NCI-H2107 (cell line): ENCODE results near the gene BMP8A.
"Not testable (repeated sequence)": the region's sequence is repeated elsewhere in the genome, so short reads cannot be mapped to it uniquely, and the experiment has no call there.

Experiments
- DNase-seq: peaks from one replicate; lab custom pipeline; 2025; lab: John Stamatoyannopoulos, UW

Gene BMP8A

DNA sequence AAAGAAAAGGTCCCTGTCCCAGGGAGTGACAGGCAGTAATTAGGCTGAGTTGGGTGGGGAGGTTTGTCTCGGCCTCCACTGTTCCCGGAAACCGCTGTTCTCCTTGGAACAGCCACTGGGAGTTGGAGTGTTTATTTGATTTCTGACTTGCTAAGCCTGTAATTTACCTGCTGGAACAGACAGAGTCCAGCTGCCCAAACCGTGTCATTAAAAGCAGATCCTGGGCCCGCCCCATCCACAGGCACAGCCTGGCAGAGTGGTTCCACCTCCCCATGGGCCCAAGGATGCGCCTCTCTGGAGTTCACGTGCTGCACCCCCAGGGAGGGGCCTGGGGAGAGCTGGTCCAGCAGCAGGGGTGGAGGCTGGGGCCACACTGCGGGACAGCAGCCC lies 35.7 kb downstream of the BMP8A start:
- not testable (repeated sequence) for DNase-seq

DNA sequence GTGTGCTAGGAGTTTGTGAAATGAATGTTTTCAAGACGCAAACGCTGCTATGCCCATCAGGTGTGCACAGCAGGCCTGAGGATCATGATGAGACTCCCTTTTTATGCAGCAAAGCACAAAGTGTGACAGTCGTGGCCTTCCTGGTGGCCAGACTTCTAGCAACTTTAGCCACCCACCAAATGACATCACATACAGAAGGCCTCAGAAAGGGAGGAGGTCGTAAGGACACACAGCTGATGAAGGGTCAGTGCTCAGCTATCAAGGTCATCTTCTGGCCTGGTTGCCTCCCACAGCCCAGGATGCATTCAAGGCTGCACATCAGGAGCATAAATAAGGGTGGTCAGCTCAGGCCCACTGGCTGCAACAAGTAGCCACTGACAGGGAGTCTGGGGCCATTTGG lies 36.6 kb downstream of the BMP8A start:
- DNase-seq: no peak

DNA sequence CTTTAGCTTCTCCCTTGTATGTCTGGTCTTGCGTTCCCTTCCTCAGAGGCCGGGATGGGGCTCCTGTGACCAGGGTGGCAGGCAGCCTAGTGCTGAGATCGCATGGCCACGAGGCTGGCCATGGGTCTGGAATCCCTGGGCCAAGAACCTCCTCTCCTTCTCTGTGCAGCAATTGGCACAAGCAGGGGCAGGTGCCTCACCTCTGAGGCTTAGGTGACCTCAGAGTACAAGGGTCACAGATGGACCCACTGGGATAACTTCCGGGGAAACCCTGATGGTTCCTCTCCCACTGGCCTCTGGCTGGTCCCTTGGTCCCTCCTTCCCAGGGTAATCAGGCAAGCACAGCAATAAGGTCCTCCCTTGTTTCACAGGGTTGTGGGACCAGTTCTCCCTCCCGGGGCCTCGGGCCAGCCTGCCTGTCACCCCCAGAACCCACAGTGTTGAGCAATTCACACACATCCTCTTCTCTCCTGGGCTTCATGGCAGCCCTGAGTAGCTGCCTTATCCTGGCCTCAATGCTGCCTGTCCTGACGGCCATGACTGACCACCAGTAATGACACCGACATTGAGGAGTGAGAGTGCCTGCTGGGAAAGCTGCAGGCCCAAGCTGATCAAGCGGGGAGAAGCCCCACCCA lies 38.6 kb downstream of the BMP8A start:
- DNase-seq: no peak

GRCh38 chr1:39531526-39531925 lies 40.1 kb downstream of the BMP8A start:
- DNase-seq: no peak

GRCh38 chr1:39533442-39533841 lies 42.0 kb downstream of the BMP8A start:
- DNase-seq: no peak

GRCh38 chr1:39538531-39539251 lies 47.3 kb downstream of the BMP8A start:
- no peak for DNase-seq

GRCh38 chr1:39539252-39539790 lies 47.9 kb downstream of the BMP8A start:
- peak; percentile 100 for DNase-seq

DNA sequence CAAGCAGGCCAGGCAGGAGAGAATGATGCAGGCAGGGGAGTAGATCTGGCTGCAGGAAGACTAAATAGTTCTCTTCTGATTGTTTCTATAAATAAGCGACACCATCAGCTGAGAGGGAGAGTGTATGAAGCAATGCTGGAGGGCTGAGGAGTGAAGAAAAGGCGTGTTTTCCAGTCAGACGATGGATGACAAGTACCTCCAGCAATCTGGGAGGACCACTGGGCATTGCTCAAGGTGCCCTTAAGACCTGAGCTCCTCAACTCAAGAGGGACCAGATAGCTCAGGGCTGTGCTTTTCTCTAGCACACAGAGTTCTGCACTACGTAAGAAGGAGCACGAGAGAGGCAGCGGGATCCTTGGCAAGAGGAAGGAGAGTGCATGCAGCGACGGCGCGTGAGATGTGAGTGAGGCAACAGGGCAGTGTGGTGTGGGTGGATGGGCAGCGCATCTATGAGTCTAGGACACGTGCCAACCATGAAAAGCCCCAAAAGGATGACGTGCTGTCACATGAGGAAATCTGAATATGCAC lies 49.1 kb downstream of the BMP8A start:
- DNase-seq: peak; percentile 95

DNA sequence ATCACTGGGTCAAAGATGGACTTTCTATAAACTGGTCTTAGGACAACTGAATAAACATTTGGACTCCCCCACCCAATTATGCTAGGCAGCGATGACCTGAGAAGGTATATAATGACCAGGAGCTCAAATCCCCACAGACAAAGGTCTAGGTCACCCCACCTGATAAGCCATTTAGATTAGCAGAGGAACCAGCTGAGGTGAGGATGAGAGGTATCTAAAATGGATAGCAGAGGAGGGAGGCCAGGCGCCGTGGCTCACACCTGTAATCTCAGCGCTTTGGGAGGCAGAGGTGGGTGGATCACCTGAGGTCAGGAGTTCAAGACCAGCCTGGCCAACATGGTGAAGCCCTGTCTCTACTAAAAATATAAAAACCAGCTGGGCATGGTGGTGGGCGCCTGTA lies 51.5 kb downstream of the BMP8A start:
- DNase-seq: no peak

DNA sequence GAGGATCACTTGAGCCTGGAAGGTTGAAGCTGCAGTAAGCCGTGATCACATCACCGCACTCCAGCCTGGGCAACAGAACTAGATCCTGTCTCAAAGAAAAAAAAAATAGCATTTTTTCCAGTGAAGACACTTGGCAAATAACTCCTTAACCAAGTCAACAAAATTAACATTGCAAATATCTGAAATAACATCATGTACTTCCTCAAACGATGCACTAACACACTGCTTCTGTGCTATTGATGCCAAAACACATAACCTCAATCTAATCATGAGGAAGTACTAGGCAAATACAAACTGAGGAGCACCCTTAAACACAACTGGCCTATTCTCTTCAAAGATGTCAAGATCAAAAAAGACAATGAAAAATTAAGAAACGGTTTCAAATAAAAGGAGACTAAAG lies 52.9 kb downstream of the BMP8A start:
- no peak for DNase-seq

- no peak for DNase-seq
Observed at GRCh38 chr1:39545531-39545930, 54.1 kb downstream of the BMP8A start.

GRCh38 chr1:39554277-39554676 lies 62.8 kb downstream of the BMP8A start:
- DNase-seq: no peak

- no peak for DNase-seq
Observed at GRCh38 chr1:39561279-39561678, 69.8 kb downstream of the BMP8A start.

DNA sequence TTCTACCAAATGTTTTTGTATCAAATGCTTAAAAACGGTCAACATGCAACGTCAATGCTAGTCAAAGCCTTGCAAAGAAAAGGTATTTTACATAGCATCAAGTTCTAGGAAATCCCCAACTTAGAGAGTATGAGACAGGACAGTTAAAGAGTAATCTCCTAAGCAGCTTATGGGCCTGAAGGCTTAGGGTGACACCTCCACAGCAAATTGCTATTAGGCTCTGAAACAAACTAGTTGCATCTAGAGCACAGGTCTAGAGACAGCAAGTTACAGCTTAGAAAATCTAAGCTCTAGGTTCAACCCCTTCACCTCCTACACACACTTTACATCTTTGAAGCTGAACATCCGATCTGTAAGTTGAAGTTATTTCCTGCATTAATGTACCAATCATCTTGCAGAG lies 71.5 kb downstream of the BMP8A start:
- DNase-seq: no peak

GRCh38 chr1:39563669-39564068 lies 72.2 kb downstream of the BMP8A start:
- no peak for DNase-seq

GRCh38 chr1:39564340-39564739 lies 72.9 kb downstream of the BMP8A start:
- no peak for DNase-seq

DNA sequence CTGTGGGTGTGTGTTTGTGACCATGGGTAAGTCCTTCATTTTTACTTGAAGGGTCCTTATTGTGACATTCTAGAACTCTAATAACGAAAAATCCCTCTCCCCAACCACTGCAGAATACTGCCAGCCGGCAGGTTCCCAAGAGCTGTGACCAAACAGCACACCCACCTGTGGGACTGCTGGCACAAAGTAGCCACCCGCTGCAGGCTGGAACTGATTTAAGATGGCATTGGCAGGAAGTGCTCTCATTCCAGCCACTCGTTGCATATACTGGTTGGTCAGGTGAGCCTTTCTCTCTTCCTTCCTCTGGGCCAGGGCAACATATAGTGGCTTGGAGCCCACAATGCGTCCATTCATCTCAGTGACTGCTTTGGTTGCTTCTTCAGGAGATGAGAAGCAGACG lies 73.5 kb downstream of the BMP8A start:
- DNase-seq: no peak

DNA sequence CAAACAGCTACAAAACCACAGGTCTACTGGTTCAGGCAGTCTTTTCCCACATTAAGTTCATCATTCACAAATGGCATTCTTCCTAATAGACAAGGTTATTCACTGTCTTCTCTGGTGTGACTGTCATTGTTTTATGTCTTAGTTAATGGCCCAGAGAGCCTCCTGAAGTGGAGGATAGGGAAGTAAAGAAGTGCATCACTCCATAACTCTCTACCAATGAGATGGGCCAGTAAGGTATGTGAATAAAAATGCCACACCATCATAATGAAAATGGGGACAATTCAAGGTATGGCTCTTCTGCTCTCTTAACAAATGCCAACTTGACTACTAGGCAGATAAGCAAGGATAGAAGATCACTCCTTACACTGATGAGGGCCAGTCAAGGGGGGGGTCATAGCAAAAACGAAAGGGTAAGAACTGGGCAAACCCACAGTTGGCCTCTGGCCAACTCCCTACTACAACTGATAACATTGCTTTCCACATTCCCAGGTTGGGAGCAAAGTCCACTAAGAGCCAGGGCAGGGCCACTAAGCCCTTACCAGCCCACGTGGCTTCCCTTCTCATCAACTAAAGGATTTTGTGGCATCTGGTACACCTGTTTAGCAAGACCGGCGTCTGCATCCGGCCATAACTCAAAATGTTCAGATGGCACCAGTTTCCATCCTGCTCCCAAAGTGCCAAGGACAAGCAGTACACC lies 75.2 kb downstream of the BMP8A start:
- DNase-seq: no peak

DNA sequence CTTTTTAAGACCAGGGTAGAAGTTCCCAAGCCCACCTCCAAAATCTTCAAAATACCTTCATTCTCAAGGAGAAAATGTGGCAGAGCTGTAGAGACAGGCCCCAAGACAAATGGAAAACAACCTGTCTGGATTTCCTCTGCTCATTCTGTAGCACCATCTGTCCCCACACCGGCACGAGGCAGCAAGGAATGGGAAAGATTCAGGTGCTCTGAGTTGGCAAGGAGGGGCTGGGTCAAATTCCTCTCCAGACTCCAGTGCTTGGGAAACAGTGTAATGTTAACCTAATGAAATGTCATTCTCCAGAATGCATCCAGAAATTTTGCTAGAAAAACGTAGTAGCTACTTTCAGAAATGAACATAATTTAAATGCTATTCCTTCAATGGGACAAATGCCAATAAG lies 75.9 kb downstream of the BMP8A start:
- no peak for DNase-seq

- no peak for DNase-seq
Observed at GRCh38 chr1:39568208-39568607, 76.8 kb downstream of the BMP8A start.

DNA sequence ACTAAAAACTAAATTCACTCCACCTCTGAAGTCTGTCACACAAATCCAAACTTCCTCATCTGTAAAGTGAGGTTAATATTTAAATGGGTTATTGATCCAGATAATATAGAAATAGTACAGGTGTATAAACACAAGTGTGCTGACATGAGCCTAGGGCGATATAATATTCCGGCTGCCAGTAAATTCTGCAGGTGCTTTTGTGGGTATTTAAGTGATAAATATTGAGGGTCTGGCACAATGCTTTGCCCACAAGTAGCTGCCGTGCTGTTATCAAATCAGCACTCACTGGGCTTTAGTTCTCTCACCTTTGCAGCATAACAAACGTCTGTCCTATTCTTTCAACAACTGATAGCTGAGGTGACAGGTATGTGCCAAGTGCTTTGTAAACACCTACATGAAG lies 77.6 kb downstream of the BMP8A start:
- no peak for DNase-seq

- DNase-seq: no peak
Observed at GRCh38 chr1:39570477-39571177, 79.2 kb downstream of the BMP8A start.
